ENCODE measurements around the gene DIRAS1.

DIRAS1 gene

GRCh38 chr19:2728783-2729387 lies 7.7 kb upstream of the DIRAS1 start:
- DNase-seq (ENCODE audit: low read depth in 2 of 3, low spot score in 1 of 3) = no peak

- no peak for DNase-seq (ENCODE audit: low read depth in 2 of 3, low spot score in 1 of 3)
Observed at GRCh38 chr19:2727640-2727944, 6.4 kb upstream of the DIRAS1 start.

- DNase-seq (ENCODE audit: low read depth in 2 of 3, low spot score in 1 of 3) = no peak
Observed at GRCh38 chr19:2726904-2727639, 5.9 kb upstream of the DIRAS1 start.

- no peak for DNase-seq (ENCODE audit: low read depth in 2 of 3, low spot score in 1 of 3)
Observed at GRCh38 chr19:2726160-2726855, 5.1 kb upstream of the DIRAS1 start.

GRCh38 chr19:2724148-2724557 lies 3.0 kb upstream of the DIRAS1 start:
- DNase-seq (ENCODE audit: low read depth in 2 of 3, low spot score in 1 of 3) = no peak

GRCh38 chr19:2723747-2724146 lies 2.6 kb upstream of the DIRAS1 start:
- DNase-seq (ENCODE audit: low read depth in 2 of 3, low spot score in 1 of 3) = no peak

GRCh38 chr19:2723345-2723715 lies 2.2 kb upstream of the DIRAS1 start:
- DNase-seq (ENCODE audit: low read depth in 2 of 3, low spot score in 1 of 3) = no peak

- no peak for DNase-seq (ENCODE audit: low read depth in 2 of 3, low spot score in 1 of 3)
Observed at GRCh38 chr19:2722541-2723344, 1.6 kb upstream of the DIRAS1 start.

- DNase-seq (ENCODE audit: low read depth in 2 of 3, low spot score in 1 of 3) = no peak
Observed at GRCh38 chr19:2721570-2722540, 683 bp upstream of the DIRAS1 start.

GRCh38 chr19:2719920-2720776 lies 1.0 kb downstream of the DIRAS1 start:
- no peak for DNase-seq (ENCODE audit: low read depth in 2 of 3, low spot score in 1 of 3)

GRCh38 chr19:2719232-2719735 lies 1.9 kb downstream of the DIRAS1 start:
- DNase-seq (ENCODE audit: low read depth in 2 of 3, low spot score in 1 of 3) = no peak

- DNase-seq (ENCODE audit: low read depth in 2 of 3, low spot score in 1 of 3) = no peak
Observed at GRCh38 chr19:2717638-2718541, 3.3 kb downstream of the DIRAS1 start.

GRCh38 chr19:2716722-2717637 lies 4.2 kb downstream of the DIRAS1 start:
- no peak for DNase-seq (ENCODE audit: low read depth in 2 of 3, low spot score in 1 of 3)

- DNase-seq (ENCODE audit: low read depth in 2 of 3, low spot score in 1 of 3) = no peak
Observed at GRCh38 chr19:2716275-2716650, 4.9 kb downstream of the DIRAS1 start.

- no peak for DNase-seq (ENCODE audit: low read depth in 2 of 3, low spot score in 1 of 3)
Observed at GRCh38 chr19:2715470-2716274, 5.5 kb downstream of the DIRAS1 start.

GRCh38 chr19:2714531-2715269 lies 6.5 kb downstream of the DIRAS1 start:
- no peak for DNase-seq (ENCODE audit: low read depth in 2 of 3, low spot score in 1 of 3)
